Left lung (tissue), 10 donors: ENCODE data around the gene SLC6A19. TPM values are rescaled to one million over a fixed set of nuclear protein-coding genes. Genes with fewer than 3 reads are reported as not detected.

Source experiments
- ATAC-seq: fragments of 200-7000 bp; cut with Tn5 transposase; one replicate; pipeline ENCODE4 v1.9.1; 2020; ENCODE audit warnings: moderate library complexity
- DNase-seq, 4 donors: peaks; one replicate each; pipeline ENCODE4 v3.0.0-alpha.2; 2013 to 2020
- H3K27ac ChIP-seq, 2 donors: fragments of 200-600 bp; sonication (generic) in 1 of 2; one replicate each; pipeline versions ENCODE4 v1.5.0 to v1.8.0; 2020 to 2021
- H3K27me3 ChIP-seq, 2 donors: fragments of 200-600 bp; sonication (generic) in 1 of 2; one replicate each; pipeline versions ENCODE4 v1.5.0 to v1.8.0; 2020 to 2021
- H3K36me3 ChIP-seq, 2 donors: fragments of 200-600 bp; sonication (generic) in 1 of 2; one replicate each; pipeline versions ENCODE4 v1.5.0 to v1.8.0; 2020 to 2021
- H3K4me1 ChIP-seq, 2 donors: fragments of 200-600 bp; one replicate each; pipeline ENCODE4 v1.8.0; 2021
- H3K4me3 ChIP-seq, 2 donors: fragments of 200-600 bp; sonication (generic) in 1 of 2; one replicate each; pipeline versions ENCODE4 v1.5.0 to v1.8.0; 2020 to 2021; ENCODE audit warnings: mild to moderate bottlenecking in 1 of 2
- H3K9me3 ChIP-seq, 2 donors: fragments of 200-600 bp; sonication (generic) in 1 of 2; one replicate each; pipeline versions ENCODE4 v1.5.0 to v1.8.0; 2020 to 2021
- intact Hi-C, 2 donors: fragments of 100-400 bp; cut with DNase I; formaldehyde crosslinking; loops; one replicate each; pipeline versions ENCODE4 v1.11.2 to v1.14.2; 2022
- polyA plus RNA-seq, 6 donors: library from polyadenylated mRNA; unstranded; fragments of 120-200 nt; gene quantifications; one replicate each; pipeline ENCODE4 v1.2.1, GENCODE V29; 2013; ENCODE audit not compliant: insufficient read length in 6 of 6
- total RNA-seq, 2 donors: library from RNA; stranded (reverse); fragmentation: NEBNext Ultra II Directional; extraction: Animal tissue kit (Norgen Biotek cat#: 25700); gene quantifications; one replicate each; pipeline ENCODE4 v1.2.1, GENCODE V29; 2021
- TF ChIP-seq, protein P1 (sequence below), 2 donors: fragments of 200-600 bp; sonication (generic) in 1 of 2; IDR thresholded peaks; one replicate each; pipeline versions ENCODE4 v1.5.0 to v1.8.0; 2021; ENCODE audit warnings: antibody characterized with exemption in 2 of 2
- donor health status: DM: no; HTN: yes; CAD: no.
- donor health status: DM: no; HTN: no; CAD: no.

The SLC6A19 gene
- total and polyA plus RNA-seq, 8 donors = 0.04 to 0.54 (median 0.19) TPM; not detected in 2

DNA sequence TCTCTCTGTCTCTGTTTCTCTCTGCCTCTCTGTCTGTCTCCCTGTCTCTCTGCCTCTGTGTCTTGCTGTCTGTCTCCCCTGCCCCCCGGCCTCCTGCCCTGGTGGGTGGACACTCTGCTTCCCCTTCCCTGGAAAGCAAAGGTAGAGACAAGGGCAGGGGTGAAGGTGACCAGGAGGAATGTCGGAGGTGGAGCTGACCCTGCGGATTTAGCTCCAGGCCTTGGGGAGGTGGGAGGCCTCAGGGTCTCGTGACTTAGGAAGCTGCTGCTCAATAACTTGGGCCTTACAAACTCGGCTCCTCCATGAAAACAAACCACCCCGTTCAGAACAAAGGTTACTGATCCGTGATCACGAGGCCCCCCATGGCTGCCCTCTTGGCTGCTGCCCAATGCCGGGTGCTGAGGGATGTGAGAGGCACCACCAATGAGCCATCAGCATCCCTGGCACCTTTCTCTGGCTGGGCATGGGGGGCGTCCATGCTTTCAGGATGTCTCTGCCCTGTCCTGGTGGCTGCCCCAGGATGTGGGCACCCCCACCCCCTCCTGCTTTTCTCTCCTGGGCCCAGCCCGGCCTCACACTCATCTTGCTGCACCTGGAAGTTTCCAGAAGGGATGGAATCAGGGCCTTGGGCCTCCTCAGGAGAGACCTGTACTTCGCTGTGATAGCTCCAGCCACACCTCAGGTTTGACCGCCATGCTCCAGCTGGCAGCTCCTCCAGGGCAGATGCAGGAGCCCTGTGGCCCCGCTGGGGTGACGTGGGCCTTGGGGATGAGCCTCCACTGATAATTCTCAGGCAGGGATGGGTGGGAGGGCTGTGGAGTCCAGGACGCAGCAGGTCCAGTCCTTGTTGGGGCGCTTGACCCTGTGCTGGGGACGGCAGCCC lies 14.8 kb upstream of the SLC6A19 start:
- TF ChIP-seq, protein P1, sequence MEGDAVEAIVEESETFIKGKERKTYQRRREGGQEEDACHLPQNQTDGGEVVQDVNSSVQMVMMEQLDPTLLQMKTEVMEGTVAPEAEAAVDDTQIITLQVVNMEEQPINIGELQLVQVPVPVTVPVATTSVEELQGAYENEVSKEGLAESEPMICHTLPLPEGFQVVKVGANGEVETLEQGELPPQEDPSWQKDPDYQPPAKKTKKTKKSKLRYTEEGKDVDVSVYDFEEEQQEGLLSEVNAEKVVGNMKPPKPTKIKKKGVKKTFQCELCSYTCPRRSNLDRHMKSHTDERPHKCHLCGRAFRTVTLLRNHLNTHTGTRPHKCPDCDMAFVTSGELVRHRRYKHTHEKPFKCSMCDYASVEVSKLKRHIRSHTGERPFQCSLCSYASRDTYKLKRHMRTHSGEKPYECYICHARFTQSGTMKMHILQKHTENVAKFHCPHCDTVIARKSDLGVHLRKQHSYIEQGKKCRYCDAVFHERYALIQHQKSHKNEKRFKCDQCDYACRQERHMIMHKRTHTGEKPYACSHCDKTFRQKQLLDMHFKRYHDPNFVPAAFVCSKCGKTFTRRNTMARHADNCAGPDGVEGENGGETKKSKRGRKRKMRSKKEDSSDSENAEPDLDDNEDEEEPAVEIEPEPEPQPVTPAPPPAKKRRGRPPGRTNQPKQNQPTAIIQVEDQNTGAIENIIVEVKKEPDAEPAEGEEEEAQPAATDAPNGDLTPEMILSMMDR (IDR thresholded peaks at IDR 0.05) = no peak
- H3K36me3 ChIP-seq = no peaks in the 10 kb centered on the region
- H3K27ac ChIP-seq = no peak overlapping the region
- H3K4me1 ChIP-seq = no peaks in the 10 kb centered on the region
- H3K4me3 ChIP-seq = no peak overlapping the region
- H3K9me3 ChIP-seq = no peaks in the 10 kb centered on the region
- ATAC-seq (no peak), DNase-seq (peak in 2 of 4 donors; percentile 17 to 35)
- H3K27me3 ChIP-seq = peaks cover 0 to 53% of the 10 kb centered on the region in 2 donors
- intact Hi-C loops = no loop called here

GRCh38 chr5:1187234-1187949 lies 14.0 kb upstream of the SLC6A19 start:
- intact Hi-C loops = no loop called here
- TF ChIP-seq, protein P1 (IDR thresholded peaks at IDR 0.05) = no peak
- no peak for ATAC-seq
- Histone ChIP-seq H3K27me3 (peaks cover 0 to 53% of the 10 kb centered on the region in 2 donors), H3K4me1 (no peaks in the 10 kb centered on the region), H3K27ac (no peak overlapping the region), H3K9me3 (no peaks in the 10 kb centered on the region), H3K36me3 (no peaks in the 10 kb centered on the region), H3K4me3 (no peak overlapping the region)
- peak in 2 of 4 donors; percentile 7 to 61 for DNase-seq

DNA sequence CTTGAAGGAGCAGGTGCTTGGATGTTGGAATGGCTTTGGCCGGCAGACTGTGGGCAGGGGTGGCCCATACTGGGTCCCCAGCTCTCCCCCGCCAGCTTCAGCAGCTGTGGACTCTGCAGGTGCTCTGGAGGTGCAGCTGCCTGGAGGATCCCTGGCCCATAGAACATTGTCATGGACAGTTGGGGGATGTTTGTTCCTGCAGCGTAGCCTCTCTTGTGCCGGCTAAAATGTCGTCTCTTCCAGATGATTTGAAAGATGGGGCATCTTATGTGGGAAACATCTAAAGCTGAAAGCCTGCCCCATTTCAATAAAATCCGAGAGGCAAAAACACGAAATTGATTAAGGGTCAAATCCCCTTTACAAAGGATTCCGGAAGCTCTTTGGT lies 13.5 kb upstream of the SLC6A19 start:
- H3K4me3 ChIP-seq = no peak overlapping the region
- peaks cover 0 to 53% of the 10 kb centered on the region in 2 donors for H3K27me3 ChIP-seq
- TF ChIP-seq, protein P1 (IDR thresholded peaks at IDR 0.05) = no peak
- no peak overlapping the region for H3K27ac ChIP-seq
- ATAC-seq = no peak
- H3K36me3 ChIP-seq = no peaks in the 10 kb centered on the region
- H3K4me1 ChIP-seq = no peaks in the 10 kb centered on the region
- intact Hi-C loops = no loop called here
- peak in 1 of 4 donors; percentile 10 for DNase-seq
- no peaks in the 10 kb centered on the region for H3K9me3 ChIP-seq

DNA sequence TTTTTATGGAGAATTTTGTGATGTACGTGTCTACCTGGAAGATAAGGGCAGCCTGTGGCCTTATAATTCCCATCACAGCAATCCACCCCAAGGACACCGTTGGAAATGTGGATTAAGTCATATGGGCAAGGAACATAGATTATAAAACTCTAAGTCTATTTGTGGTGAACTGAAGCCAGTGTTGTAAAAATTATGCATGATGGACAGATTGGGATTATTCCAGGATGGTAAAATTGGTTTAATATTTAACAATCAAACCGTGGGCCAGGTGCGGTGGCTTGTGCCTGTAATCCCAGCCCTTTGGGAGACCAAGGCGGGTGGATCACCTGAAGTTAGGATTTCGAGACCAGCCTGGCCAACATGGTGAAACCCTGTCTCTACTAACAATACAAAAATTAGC lies 12.9 kb upstream of the SLC6A19 start:
- DNase-seq (peak in 2 of 4 donors; percentile 4 to 17), ATAC-seq (no peak)
- H3K36me3 ChIP-seq = no peaks in the 10 kb centered on the region
- no peak overlapping the region for H3K4me3 ChIP-seq
- H3K4me1 ChIP-seq = no peaks in the 10 kb centered on the region
- H3K27ac ChIP-seq = no peak overlapping the region
- H3K9me3 ChIP-seq = no peaks in the 10 kb centered on the region
- intact Hi-C loops = no loop called here
- peaks cover 0 to 53% of the 10 kb centered on the region in 2 donors for H3K27me3 ChIP-seq
- TF ChIP-seq, protein P1 (IDR thresholded peaks at IDR 0.05) = no peak

DNA sequence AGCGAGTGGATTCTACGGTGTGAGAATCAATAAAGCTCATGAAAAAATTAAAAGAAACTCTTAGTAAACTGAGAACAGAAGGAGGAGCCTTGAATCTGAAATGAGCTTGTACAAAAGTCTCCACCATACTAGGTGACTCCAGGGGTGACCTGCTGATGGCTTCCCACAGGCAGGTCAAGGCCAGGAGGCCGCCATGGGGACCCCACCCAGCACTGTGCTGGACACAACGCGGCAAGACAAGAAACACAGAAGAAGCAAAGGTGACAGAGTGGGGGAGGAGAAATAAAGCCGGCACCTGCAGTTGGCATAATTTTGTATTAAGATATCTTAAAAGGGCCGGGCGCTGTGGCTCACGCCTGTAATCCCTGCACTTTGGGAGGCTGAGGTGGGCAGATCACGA lies 12.1 kb upstream of the SLC6A19 start:
- no peak overlapping the region for H3K4me3 ChIP-seq
- H3K27ac ChIP-seq = no peak overlapping the region
- no peaks in the 10 kb centered on the region for H3K9me3 ChIP-seq
- H3K36me3 ChIP-seq = no peaks in the 10 kb centered on the region
- intact Hi-C loops = no loop called here
- peaks cover 0 to 53% of the 10 kb centered on the region in 2 donors for H3K27me3 ChIP-seq
- DNase-seq = peak in 2 of 4 donors; percentile 19 to 31
- no peak for ATAC-seq
- no peaks in the 10 kb centered on the region for H3K4me1 ChIP-seq
- TF ChIP-seq, protein P1 (IDR thresholded peaks at IDR 0.05) = no peak
